CD14-positive monocyte (primary cell): ENCODE data around the gene MS4A4A. TPM values are rescaled to one million over a fixed set of nuclear protein-coding genes. Genes with fewer than 3 reads are reported as not detected.
A peak's percentile ranks its signal among the peaks of the same experiment; 100 is the strongest.

Source experiments
- DNase-seq, 3 donors: peaks; one replicate each; pipeline ENCODE4 v3.0.0-alpha.2; 2011 to 2022
- H2AFZ ChIP-seq: 2 replicates; pipeline ENCODE4 v1.6.0; 2012; ENCODE audit warnings: mild to moderate bottlenecking, low read depth, low read length, inconsistent platforms; ENCODE audit not compliant: insufficient read depth, poor library complexity, severe bottlenecking
- H3K27ac ChIP-seq, 2 donors: 1 replicate in 1 of 2; 2 replicates in 1 of 2; pipeline ENCODE4 v1.5.1; 2012 to 2013; ENCODE audit warnings: low read length in 2 of 2, control low read depth in 1 of 2, inconsistent platforms in 1 of 2, low read depth in 1 of 2, mild to moderate bottlenecking in 1 of 2
- H3K27me3 ChIP-seq, 2 donors: one replicate each; pipeline versions ENCODE4 v1.6.0 to v1.6.1; 2011 to 2013; ENCODE audit warnings: low read length in 2 of 2; ENCODE audit not compliant: control insufficient read depth in 2 of 2, insufficient read depth in 2 of 2
- H3K36me3 ChIP-seq, 2 donors: replicated peaks in 1 of 2; 1 replicate in 1 of 2; 2 replicates in 1 of 2; pipeline versions ENCODE4 v1.5.1 to v1.6.1; 2012 to 2013; ENCODE audit warnings: low read length in 2 of 2, control low read depth in 1 of 2, inconsistent platforms in 1 of 2, mild to moderate bottlenecking in 1 of 2; ENCODE audit not compliant: insufficient read depth in 2 of 2, control insufficient read depth in 1 of 2
- H3K4me1 ChIP-seq, 2 donors: 1 replicate in 1 of 2; 2 replicates in 1 of 2; pipeline versions ENCODE4 v1.5.1 to v1.6.1; 2012 to 2013; ENCODE audit warnings: low read length in 2 of 2, control low read depth in 1 of 2, inconsistent platforms in 1 of 2, mild to moderate bottlenecking in 1 of 2, moderate library complexity in 1 of 2; ENCODE audit not compliant: insufficient read depth in 2 of 2, control insufficient read depth in 1 of 2
- H3K4me2 ChIP-seq: replicated peaks from 2 replicates; pipeline ENCODE3; 2012; ENCODE audit warnings: low read length, moderate library complexity, mild to moderate bottlenecking; ENCODE audit not compliant: poor library complexity, severe bottlenecking; ENCODE audit errors: extremely low read depth
- H3K4me3 ChIP-seq, 3 experiments: fragments of 200-600 bp in 1 of 3; sonication (generic) in 1 of 3; replicated peaks in 1 of 3; 1 replicate in 2 of 3; 2 replicates in 1 of 3; pipeline ENCODE4 v1.5.1; 2011 to 2013; ENCODE audit warnings: low read length in 3 of 3, mild to moderate bottlenecking in 3 of 3, control low read depth in 2 of 3, low read depth in 2 of 3, inconsistent platforms in 1 of 3, moderate library complexity in 1 of 3
- H3K79me2 ChIP-seq: 2 replicates; pipeline ENCODE4 v1.6.0; 2012; ENCODE audit warnings: mild to moderate bottlenecking, control low read depth, inconsistent platforms, low read length, moderate library complexity; ENCODE audit not compliant: insufficient read depth
- H3K9ac ChIP-seq: 2 replicates; pipeline ENCODE4 v1.6.0; 2017; ENCODE audit warnings: low read length, mild to moderate bottlenecking; ENCODE audit not compliant: insufficient read depth, poor library complexity, severe bottlenecking
- H3K9me3 ChIP-seq, 2 donors: replicated peaks in 1 of 2; 1 replicate in 1 of 2; 2 replicates in 1 of 2; pipeline versions ENCODE4 v1.5.1 to v1.6.1; 2012 to 2013; ENCODE audit warnings: low read length in 2 of 2, control low read depth in 1 of 2; ENCODE audit not compliant: control insufficient read depth in 1 of 2, insufficient read depth in 1 of 2
- H4K20me1 ChIP-seq: 2 replicates; pipeline ENCODE4 v1.6.0; 2012; ENCODE audit warnings: mild to moderate bottlenecking, low read length, control low read depth, moderate library complexity; ENCODE audit not compliant: insufficient read depth
- H3K27ac Mint-ChIP-seq, 7 donors: one replicate each; pipeline ENCODE4 v1.8.0; 2020; ENCODE audit warnings: mild to moderate bottlenecking in 7 of 7, mixed read lengths in 7 of 7, moderate library complexity in 6 of 7, inconsistent platforms in 2 of 7
- H3K27me3 Mint-ChIP-seq, 3 donors: one replicate each; pipeline ENCODE4 v1.8.0; 2021 to 2022; ENCODE audit warnings: low read depth in 3 of 3, mild to moderate bottlenecking in 3 of 3, mixed read lengths in 3 of 3, moderate library complexity in 3 of 3, inconsistent platforms in 1 of 3
- H3K36me3 Mint-ChIP-seq, 2 donors: one replicate each; pipeline ENCODE4 v1.8.0; 2020; ENCODE audit warnings: mixed read lengths in 2 of 2, inconsistent platforms in 1 of 2, mild to moderate bottlenecking in 1 of 2
- H3K4me1 Mint-ChIP-seq: one replicate; pipeline ENCODE4 v1.8.0; 2020; ENCODE audit warnings: mild to moderate bottlenecking, mixed read lengths
- H3K4me3 Mint-ChIP-seq, 2 donors: one replicate each; pipeline ENCODE4 v1.8.0; 2020; ENCODE audit warnings: mild to moderate bottlenecking in 2 of 2, mixed read lengths in 2 of 2, moderate library complexity in 1 of 2
- H3K9me3 Mint-ChIP-seq, 7 donors: one replicate each; pipeline ENCODE4 v1.8.0; 2020 to 2022; ENCODE audit warnings: mixed read lengths in 7 of 7, mild to moderate bottlenecking in 6 of 7, moderate library complexity in 6 of 7, inconsistent platforms in 2 of 7
- CTCF ChIP-seq: fragments of 200-600 bp; IDR thresholded peaks from one replicate; pipeline ENCODE4 v1.8.0; 2022; ENCODE audit warnings: antibody characterized with exemption, mild to moderate bottlenecking
- WGBS: methylation state at CpG from one replicate; pipeline ENCODE4 v1.1.5; 2013; ENCODE audit warnings: missing lambda C conversion rate; ENCODE audit not compliant: insufficient coverage; 5-methylcytosine and 5-hydroxymethylcytosine counted together
- intact Hi-C, 2 donors: fragments of 100-400 bp; cut with micrococcal nuclease; formaldehyde crosslinking; loops; one replicate each; pipeline versions ENCODE4 v1.15.0 to v1.15.1; 2023
- polyA plus RNA-seq, 3 donors: library from polyadenylated mRNA; depleted of rRNA in 1 of 3; unstranded in 2 of 3; stranded (reverse) in 1 of 3; fragments of 300-500 nt in 2 of 3; fragments of >200 nt in 1 of 3; fragmentation: Illumina TruSeq in 2 of 3; gene quantifications; 1 replicate in 2 of 3; 2 replicates in 1 of 3; pipeline ENCODE4 v1.2.3, GENCODE V29; 2012 to 2021

The MS4A4A gene
- polyA plus RNA-seq, 3 donors = 19.2 to 41.8 (median 27.4) TPM

GRCh38 chr11:60357771-60358170 lies 77.3 kb downstream of the MS4A4A start:
- Mint-ChIP-seq H3K36me3 (peaks cover 0 to 8% of the 10 kb centered on the region in 2 donors), H3K27me3 (peaks cover 0 to 2% (median 0%) of the 10 kb centered on the region in 3 donors), H3K27ac (peak overlapping the region in 2 of 7 donors; percentile 27 to 56), H3K4me1 (peaks cover 22% of the 10 kb centered on the region), H3K9me3 (peaks cover 15 to 33% (median 27%) of the 10 kb centered on the region in 7 donors), H3K4me3 (peak overlapping the region in 1 of 2 donors; percentile 12)
- Histone ChIP-seq H3K9me3 (peaks cover 21 to 24% of the 10 kb centered on the region in 2 donors), H3K9ac (no peak overlapping the region), H4K20me1 (no peaks in the 10 kb centered on the region), H3K27ac (no peak overlapping the region), H3K36me3 (peaks cover 0 to 4% of the 10 kb centered on the region in 2 donors), H3K4me1 (peaks cover 19 to 25% of the 10 kb centered on the region in 2 donors), H3K79me2 (no peaks in the 10 kb centered on the region), H3K4me3 (no peak overlapping the region), H3K27me3 (no peaks in the 10 kb centered on the region), H2AFZ (no peak overlapping the region), H3K4me2 (peak overlapping the region; percentile 20)
- intact Hi-C loops = loop anchor here in 1 of 2 donors (2.0 kb wide), 1 partner anchor 57 kb away; no protein-coding TSS in a partner anchor
- no CpG with 5 or more reads among the region's 2 CpGs for WGBS
- no peak for TF ChIP-seq CTCF
- peak in 2 of 3 donors; percentile 42 to 53 for DNase-seq

Other genes starting within 250 kb of the MS4A4A start
- not detected for gene OOSP2, start 240.3 kb upstream of the MS4A4A start, polyA plus RNA-seq
- gene MS4A3, start 224.0 kb upstream of the MS4A4A start, polyA plus RNA-seq = under 1 TPM in 1 of 3 donors, not detected in 2; 0.26 TPM
- gene MS4A2, start 192.0 kb upstream of the MS4A4A start, polyA plus RNA-seq = under 1 TPM in 2 of 3 donors, not detected in 1; 0.19 to 0.26 TPM
- 1,000 to 10,000 TPM in 2 of 3 donors, 100 to 1,000 TPM in 1; 978 to 3,009 (median 2,353) TPM for gene MS4A6A, start 97.6 kb upstream of the MS4A4A start, polyA plus RNA-seq
- gene MS4A4E, start 37.5 kb upstream of the MS4A4A start, polyA plus RNA-seq = 10 to 100 TPM in 1 of 3 donors, 1 to 10 TPM in 1, under 1 TPM in 1; 1.00 to 10.2 (median 1.1) TPM
- not detected for gene MS4A6E, start 46.6 kb downstream of the MS4A4A start, polyA plus RNA-seq
- gene MS4A7, start 97.9 kb downstream of the MS4A4A start, polyA plus RNA-seq = 100 to 1,000 TPM; 181 to 596 (median 504) TPM
- 10 to 100 TPM in 1 of 3 donors, 1 to 10 TPM in 2; 3.0 to 30.8 (median 7.5) TPM for gene MS4A14, start 115.8 kb downstream of the MS4A4A start, polyA plus RNA-seq
- gene MS4A5, start 148.9 kb downstream of the MS4A4A start, polyA plus RNA-seq = not detected
- 1 to 10 TPM in 2 of 3 donors, under 1 TPM in 1; 0.88 to 8.0 (median 1.3) TPM for gene MS4A1, start 175.2 kb downstream of the MS4A4A start, polyA plus RNA-seq
- not detected for gene MS4A12, start 212.1 kb downstream of the MS4A4A start, polyA plus RNA-seq
- not detected for gene MS4A13, start 234.7 kb downstream of the MS4A4A start, polyA plus RNA-seq